DMS79 treated with DMSO at 0.1 percent for 48 hours (cell line): ENCODE data around the gene SEMA4D.

ENCODE experiments used
- DNase-seq: peaks from one replicate; lab custom pipeline; 2025; lab: John Stamatoyannopoulos, UW

The SEMA4D gene

GRCh38 chr9:89315482-89315881 lies 182.4 kb downstream of the SEMA4D start:
- no peak for DNase-seq

- DNase-seq: no peak
Observed at GRCh38 chr9:89314955-89315354, 183.0 kb downstream of the SEMA4D start.

- no peak for DNase-seq
Observed at GRCh38 chr9:89313842-89314241, 184.1 kb downstream of the SEMA4D start.

- peak; percentile 2 for DNase-seq
Observed at GRCh38 chr9:89312222-89312571, 185.7 kb downstream of the SEMA4D start.

- DNase-seq: no peak
Observed at GRCh38 chr9:89311346-89312221, 186.3 kb downstream of the SEMA4D start.
